ENCODE data around the gene PDE10A.

The PDE10A gene

DNA sequence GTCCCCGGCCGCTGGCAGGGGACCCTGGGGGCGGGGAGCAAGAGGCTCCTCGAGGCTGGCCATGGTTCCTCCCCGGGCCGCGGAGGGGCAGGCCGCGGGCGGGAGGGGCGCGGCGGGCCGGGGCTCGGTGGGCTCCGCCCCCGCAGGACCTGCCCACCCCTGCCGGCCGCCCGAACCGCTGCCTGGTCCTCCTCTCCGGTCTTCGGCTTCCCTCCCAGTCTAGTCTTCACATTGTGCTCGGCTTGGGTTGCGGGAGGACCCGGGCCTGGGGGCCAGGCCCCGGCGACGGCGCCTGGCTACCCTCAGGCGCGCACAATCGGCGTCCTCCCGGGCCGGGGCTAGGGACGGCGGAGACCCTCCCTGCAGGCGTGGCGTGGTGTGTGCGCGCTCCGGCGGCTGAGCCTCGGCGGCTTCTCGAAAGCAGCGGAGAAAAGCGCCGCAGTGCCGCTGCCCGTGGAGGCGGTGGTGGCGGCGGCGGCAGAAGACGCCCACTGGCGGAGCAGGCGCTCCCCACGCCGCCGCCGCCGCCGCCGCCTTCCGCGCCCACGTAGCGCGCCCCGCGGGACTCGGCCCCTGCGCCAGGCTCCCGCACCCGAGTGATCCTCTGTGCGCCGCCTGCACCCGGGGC, at the start of gene PDE10A:
PDE10A (minus strand) TSS at position 493 of the 628 bp plus-strand sequence; CDS start at position 63, 430 bp downstream.
- no peak for DNase-seq
- Mint-ChIP-seq H3K9me3 (no peaks in the 10 kb centered on the region), H3K4me1 (peaks cover 17% of the 10 kb centered on the region), H3K27me3 (peaks cover 58% of the 10 kb centered on the region), H3K27ac (peak within 1 kb of the TSS in 1 of 2 donors; percentile 48), H3K4me3 (peak within 1 kb of the TSS; percentile 19 to 49)
- peak; percentile 3 for ATAC-seq

DNA sequence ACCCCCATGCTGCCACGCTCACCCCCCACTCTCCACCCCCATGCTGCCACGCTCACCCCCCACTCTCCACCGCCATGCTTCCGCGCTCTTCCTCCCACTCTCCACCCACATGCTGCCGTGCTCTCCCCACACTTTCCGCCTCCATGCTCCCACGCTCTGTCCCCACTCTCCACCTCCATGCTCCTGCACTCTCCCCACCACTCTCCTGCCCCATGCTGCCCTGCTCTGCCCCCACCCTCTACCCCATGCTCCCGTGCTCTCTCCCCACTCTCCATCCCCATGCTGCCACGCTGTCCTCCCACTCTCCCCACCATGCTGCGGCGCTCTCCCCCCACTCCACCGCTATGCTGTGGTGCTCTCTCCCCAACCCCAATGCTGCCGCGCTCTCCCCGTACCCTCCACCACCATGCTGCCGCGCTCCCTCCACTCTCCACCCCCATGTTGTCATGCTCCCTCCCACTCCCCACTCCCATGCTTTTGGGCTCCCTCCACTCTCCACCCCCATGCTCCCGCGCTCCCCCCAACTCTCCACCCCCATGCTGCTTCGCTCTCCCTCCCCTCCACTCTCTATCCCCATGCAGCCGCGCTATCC, 46.0 kb upstream of the PDE10A start:
- Mint-ChIP-seq H3K27me3 (no peaks in the 10 kb centered on the region), H3K9me3 (peaks cover 0 to 10% of the 10 kb centered on the region in 2 donors), H3K4me3 (no peak overlapping the region), H3K4me1 (no peaks in the 10 kb centered on the region), H3K27ac (no peak overlapping the region)
- no peak for DNase-seq
- ATAC-seq = peak; percentile 48

DNA sequence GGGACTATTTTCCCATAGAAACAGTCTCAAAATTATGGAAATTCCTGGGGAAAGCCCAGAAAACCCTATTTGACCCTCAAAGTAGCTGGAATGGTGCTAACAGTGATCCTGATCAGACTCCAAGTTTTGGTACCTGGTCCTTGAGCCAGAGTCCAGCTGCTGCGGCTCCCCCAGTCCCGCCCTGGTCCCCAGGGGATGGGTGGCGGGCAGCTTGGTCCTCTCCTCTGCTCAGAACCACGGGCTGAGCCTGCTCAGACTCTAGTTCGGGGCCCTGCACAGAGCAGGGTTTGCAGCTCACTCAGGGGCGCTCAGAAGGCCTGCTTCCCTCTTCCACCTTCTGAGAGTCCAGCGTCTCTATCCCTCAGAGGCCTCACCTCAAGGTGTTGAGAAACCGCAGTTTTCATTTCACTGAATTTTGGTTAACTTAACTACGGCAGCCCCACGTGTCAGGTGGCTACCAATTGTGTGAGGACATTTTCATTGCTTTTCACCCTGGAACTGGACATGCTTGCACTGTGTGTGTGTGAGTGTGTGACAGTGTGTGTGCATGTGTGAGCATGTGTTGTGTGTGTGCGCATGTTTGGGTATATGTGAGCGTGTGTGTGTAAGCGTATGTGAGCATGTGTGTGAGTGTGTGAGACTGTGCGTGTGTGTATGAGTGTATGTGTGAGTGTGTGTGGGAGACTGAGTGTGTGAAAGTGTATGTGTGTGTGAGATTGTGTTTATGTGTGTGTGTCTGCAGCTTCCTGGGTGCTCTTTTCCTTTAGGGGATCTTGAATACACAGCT, 44.2 kb upstream of the PDE10A start:
- H3K9me3 Mint-ChIP-seq = peaks cover 0 to 10% of the 10 kb centered on the region in 2 donors
- no peak overlapping the region for H3K4me3 Mint-ChIP-seq
- H3K4me1 Mint-ChIP-seq = no peaks in the 10 kb centered on the region
- H3K27ac Mint-ChIP-seq = no peak overlapping the region
- no peaks in the 10 kb centered on the region for H3K27me3 Mint-ChIP-seq
- ATAC-seq (peak; percentile 35), DNase-seq (no peak)

DNA sequence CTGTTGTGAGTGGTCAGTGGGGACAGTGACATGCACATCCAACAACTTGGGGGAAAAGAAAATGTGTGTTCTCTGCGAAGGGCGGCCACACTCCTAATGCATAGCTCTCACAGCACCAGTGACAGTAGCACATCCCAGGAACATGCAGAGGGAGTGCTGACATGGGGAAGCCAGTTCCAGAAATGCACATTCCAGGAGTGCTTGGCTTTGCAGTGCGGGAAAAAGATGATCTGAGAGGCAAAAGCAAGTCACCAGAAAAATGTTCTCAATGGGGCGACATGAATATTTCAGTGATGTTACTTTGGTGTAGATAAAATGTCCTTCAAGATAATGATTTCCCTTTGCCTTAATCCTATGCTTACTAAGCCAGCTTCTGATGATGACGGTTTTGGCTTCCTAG, 42.9 kb upstream of the PDE10A start:
- Mint-ChIP-seq H3K9me3 (peaks cover 0 to 10% of the 10 kb centered on the region in 2 donors), H3K27me3 (no peaks in the 10 kb centered on the region)
- ATAC-seq = no peak

DNA sequence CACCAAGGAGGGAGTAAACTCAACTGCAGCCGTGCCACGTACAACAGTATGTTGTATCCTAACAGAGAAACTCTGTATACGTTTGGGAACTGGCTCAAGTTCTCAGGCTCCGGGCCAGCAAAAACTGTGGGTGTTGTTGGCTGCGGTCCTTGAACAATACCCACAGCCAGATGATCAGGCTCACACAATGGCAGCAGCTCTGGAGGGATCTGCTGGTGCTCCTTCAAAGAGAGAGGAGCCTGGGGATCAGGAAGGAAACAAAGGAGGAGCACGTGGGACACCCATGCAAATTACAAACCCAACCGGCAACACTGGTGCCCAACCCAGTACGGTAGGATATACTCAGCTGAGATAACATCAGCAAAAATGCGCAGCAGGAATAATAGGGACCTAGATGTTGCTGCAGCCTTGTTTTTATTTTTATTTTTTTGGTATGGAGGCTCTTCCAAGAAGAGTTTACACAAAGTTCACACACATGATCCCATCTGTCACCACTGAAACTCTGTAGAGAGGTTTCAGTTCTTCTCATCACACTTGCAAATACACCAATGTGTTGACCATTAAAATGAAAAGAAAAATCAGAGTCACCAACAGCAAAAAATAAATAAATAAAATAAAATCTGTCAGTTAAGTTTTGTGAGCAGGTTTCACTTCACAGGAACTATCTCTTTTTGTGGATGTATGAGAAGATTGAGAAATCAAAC, 41.2 kb upstream of the PDE10A start:
- H3K4me1 Mint-ChIP-seq = no peaks in the 10 kb centered on the region
- no peak for DNase-seq

More for the DNA sequence above, 42.9 kb upstream of the PDE10A start:
- Mint-ChIP-seq H3K4me1 (no peaks in the 10 kb centered on the region), H3K27ac (no peak overlapping the region), H3K4me3 (no peak overlapping the region)
- DNase-seq = no peak

DNA sequence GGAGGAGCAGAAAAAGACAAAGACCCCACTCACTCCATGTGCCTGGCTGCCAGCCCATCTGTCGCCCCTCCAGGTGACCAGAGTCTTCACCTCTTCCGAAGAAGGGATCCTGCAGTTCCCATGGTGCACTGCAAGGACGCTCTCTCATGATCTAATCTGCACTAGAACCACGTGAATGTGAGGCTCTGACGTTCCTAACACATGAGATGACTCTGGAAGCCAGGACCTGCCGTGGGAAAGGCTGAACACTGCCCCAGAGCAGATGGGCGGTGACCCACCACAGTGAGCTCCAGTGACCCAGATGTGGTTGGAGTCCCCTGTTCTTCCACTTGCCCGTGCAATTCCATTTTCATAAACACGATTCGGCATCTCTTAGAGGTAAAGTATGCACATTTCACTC, 39.6 kb upstream of the PDE10A start:
- H3K27me3 Mint-ChIP-seq = no peaks in the 10 kb centered on the region
- no peak for DNase-seq
- no peak overlapping the region for H3K27ac Mint-ChIP-seq
- no peaks in the 10 kb centered on the region for H3K4me1 Mint-ChIP-seq
- ATAC-seq = peak; percentile 11
- H3K9me3 Mint-ChIP-seq = peaks cover 0 to 4% of the 10 kb centered on the region in 2 donors
- no peak overlapping the region for H3K4me3 Mint-ChIP-seq

More for the DNA sequence above, 41.2 kb upstream of the PDE10A start:
- Mint-ChIP-seq H3K4me3 (no peak overlapping the region), H3K9me3 (peaks cover 0 to 1% of the 10 kb centered on the region in 2 donors), H3K27ac (no peak overlapping the region), H3K27me3 (no peaks in the 10 kb centered on the region)
- ATAC-seq = no peak

DNA sequence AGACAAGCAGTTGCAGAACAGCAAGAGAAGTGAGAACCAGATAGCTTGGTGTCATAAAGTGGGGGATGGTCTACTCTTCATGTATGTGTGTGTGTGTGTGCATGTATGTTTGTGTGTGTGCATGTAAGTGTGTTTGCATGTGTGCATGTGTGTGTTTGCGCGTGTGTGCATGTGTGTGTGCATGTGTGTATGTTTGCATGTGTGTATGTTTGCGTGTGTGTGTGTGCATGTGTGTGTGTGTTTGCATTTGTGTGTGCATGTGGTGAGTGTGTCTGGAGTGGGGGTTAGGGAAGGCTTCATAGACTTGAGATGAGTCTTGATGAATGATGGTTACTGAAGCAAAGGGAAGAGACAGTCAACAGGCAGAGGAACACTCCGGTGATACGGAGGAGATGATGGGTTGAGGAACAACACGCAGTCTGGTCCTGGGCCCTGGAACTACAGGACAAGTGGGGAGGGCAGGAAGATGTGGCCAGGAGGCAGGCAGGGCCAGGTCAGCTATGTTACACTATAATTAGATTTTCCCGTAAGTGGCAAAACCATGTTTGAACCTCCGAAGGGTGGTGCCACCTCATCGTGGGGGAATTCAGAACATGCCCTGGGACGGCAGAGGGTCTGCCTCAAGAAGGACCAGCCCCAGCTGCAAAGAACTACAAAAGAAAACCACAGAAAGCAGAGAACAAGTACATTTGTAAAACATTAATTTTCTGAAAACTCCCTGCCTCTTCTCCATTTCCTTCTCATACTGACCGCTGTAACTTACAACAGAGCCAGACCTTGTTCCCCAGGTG, 38.7 kb upstream of the PDE10A start:
- DNase-seq = no peak
- no peak overlapping the region for H3K27ac Mint-ChIP-seq
- H3K9me3 Mint-ChIP-seq = peaks cover 3 to 7% of the 10 kb centered on the region in 2 donors
- H3K4me1 Mint-ChIP-seq = no peaks in the 10 kb centered on the region
- no peak for ATAC-seq
- H3K27me3 Mint-ChIP-seq = no peaks in the 10 kb centered on the region
- H3K4me3 Mint-ChIP-seq = no peak overlapping the region

DNA sequence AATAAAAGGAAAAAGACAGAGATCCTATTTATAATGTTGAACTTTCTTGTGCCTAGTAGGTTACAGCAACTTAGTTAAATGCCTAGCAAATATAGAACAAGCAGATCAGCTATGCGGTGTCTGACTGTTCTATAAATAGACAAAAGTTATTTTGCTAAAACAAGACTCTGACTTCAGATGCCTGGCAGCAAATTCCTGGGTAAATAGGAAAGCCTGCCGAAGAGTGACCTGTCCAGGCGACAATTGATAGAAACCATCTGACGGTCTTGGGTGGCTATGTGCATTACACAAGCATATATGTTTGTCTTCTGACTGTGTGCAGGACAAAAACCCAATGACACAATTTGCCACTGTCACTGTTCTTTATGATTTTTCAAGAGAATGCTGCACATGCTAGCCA, 38.0 kb upstream of the PDE10A start:
- H3K27me3 Mint-ChIP-seq = no peaks in the 10 kb centered on the region
- H3K4me1 Mint-ChIP-seq = no peaks in the 10 kb centered on the region
- H3K27ac Mint-ChIP-seq = no peak overlapping the region
- peaks cover 7 to 12% of the 10 kb centered on the region in 2 donors for H3K9me3 Mint-ChIP-seq
- ATAC-seq = no peak
- no peak overlapping the region for H3K4me3 Mint-ChIP-seq
- DNase-seq = no peak

DNA sequence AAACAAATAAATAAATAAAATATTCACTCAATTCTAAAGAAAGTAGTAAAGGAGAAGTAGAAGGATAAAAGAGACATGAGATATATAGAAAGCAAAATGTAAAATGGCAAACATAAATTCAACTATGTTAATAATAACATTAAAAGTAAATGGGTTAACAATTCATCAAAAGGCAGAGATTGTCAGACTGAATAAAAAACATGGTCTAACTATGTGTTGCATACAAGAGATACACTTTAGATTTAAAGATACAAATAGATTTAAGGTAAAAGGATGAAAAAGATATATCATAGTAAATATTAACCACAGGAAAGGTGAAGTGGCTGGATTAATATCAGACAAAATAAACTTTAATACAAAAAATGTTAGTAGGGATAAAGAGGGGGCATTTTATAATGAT, 35.8 kb upstream of the PDE10A start:
- H3K4me3 Mint-ChIP-seq = no peak overlapping the region
- no peak for DNase-seq
- H3K27ac Mint-ChIP-seq = no peak overlapping the region
- peaks cover 7 to 17% of the 10 kb centered on the region in 2 donors for H3K9me3 Mint-ChIP-seq
- no peaks in the 10 kb centered on the region for H3K4me1 Mint-ChIP-seq
- no peak for ATAC-seq
- peaks cover 8% of the 10 kb centered on the region for H3K27me3 Mint-ChIP-seq

DNA sequence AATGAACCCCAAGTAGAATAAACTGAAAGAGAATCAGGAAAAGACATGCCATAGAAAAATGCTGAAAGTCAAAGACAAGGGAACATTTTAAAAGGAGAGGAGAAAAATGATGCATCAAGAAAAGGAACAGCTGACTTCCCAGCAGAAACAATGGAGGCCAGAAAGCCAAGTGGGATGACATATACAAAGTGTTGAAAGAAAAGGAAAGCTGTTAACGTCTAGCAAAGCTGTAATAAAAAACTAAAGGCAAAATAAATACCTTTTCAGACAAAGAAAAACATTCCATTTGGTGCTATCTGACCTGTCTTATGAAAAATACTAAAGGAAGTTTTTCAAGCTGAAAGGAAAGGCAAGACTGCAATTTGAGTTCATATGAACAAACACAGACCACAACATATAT, 34.1 kb upstream of the PDE10A start:
- no peak for DNase-seq
- H3K27ac Mint-ChIP-seq = no peak overlapping the region

DNA sequence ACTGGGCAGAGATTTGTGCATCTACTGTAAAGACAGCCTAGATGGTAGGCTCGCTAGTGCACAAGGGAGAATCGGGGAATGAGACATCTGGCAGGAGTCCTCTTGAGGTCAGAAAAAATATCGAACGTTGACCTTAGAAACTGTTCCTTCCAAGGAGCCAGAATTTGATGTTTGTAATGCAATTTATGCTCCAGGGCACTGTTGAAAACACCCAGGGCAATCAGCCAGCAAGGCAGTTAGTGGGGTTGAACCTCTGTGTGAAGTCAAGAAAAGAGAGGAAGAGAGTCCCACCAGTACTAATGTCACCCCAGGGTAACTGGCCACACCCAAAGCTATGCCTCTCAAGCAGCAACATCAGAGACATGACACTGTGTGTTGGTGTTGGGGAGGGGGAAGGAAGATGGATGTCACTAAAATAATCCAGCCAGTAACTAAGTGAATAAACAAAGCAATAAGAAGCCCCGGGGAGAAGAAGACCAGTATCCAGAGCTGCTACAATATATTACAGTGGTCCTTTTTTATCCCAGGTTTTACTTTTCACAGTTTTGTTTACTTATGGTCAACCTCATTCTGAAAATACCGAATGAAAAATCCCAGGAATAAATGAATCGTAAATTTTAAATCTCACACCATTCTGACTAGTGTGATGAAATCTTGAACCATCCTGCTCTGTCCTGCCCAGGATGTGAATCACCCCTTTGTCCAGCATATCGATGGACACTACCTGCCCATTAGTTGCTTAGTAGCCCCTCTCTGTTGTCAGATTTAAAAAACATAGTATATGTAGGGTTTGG, 32.9 kb upstream of the PDE10A start:
- Mint-ChIP-seq H3K27me3 (peaks cover 8% of the 10 kb centered on the region), H3K9me3 (peaks cover 7 to 17% of the 10 kb centered on the region in 2 donors), H3K27ac (no peak overlapping the region), H3K4me1 (no peaks in the 10 kb centered on the region), H3K4me3 (no peak overlapping the region)
- DNase-seq (no peak), ATAC-seq (no peak)

More for the DNA sequence above, 34.1 kb upstream of the PDE10A start:
- no peak for ATAC-seq
- peaks cover 7 to 17% of the 10 kb centered on the region in 2 donors for H3K9me3 Mint-ChIP-seq
- no peaks in the 10 kb centered on the region for H3K4me1 Mint-ChIP-seq
- H3K4me3 Mint-ChIP-seq = no peak overlapping the region
- peaks cover 8% of the 10 kb centered on the region for H3K27me3 Mint-ChIP-seq

DNA sequence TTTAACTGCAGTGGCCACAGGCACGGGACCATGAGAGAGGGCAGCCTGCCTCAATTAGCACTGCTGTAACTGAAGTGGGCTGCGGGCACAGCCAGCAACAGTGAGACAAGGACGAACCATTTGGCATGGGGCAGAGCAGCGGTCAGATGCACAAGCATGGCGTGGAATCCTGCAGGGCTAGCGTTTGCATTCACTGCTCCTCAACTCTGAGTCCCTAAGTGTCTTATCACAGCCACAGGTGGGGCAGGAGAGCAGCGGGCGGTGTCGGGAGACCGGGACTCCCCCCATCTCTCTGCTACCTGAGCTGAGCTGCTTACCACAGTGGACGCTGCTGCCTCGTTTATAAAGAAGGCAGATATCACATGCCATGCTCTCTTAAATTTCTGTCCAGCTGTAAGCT, 31.3 kb upstream of the PDE10A start:
- Mint-ChIP-seq H3K4me3 (no peak overlapping the region), H3K9me3 (peaks cover 17 to 19% of the 10 kb centered on the region in 2 donors), H3K4me1 (no peaks in the 10 kb centered on the region), H3K27ac (no peak overlapping the region), H3K27me3 (peaks cover 8% of the 10 kb centered on the region)
- no peak for DNase-seq
- no peak for ATAC-seq

DNA sequence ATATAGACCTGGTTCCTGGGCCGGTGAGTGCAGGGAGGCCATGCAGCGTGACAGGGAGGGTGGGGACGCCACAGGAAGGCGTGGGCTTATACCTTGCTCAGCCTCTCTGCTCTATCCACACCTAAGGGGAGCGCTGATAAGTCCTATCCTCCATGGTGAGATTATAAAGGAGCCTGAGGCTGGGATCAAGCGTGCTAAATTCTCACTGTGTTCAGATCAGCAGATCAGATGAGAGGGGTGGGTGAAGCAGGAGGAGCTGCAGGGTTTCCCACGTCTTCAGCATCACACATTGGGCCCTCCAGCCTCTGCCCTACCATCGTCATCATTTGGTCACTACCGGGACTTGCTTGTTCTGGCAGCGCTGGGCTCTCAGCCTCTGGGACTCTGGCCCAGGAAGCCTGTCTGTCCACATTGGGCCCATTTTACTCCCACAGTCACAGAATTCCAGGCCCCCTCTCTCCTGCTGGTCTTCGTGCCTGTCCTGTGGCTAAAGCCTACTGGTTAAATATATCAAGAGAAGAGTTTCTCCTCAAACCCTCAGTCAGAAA, 29.1 kb upstream of the PDE10A start:
- Mint-ChIP-seq H3K27me3 (peaks cover 8% of the 10 kb centered on the region), H3K4me1 (no peaks in the 10 kb centered on the region), H3K9me3 (peaks cover 14 to 21% of the 10 kb centered on the region in 2 donors), H3K4me3 (no peak overlapping the region), H3K27ac (no peak overlapping the region)
- no peak for ATAC-seq
- DNase-seq = no peak

DNA sequence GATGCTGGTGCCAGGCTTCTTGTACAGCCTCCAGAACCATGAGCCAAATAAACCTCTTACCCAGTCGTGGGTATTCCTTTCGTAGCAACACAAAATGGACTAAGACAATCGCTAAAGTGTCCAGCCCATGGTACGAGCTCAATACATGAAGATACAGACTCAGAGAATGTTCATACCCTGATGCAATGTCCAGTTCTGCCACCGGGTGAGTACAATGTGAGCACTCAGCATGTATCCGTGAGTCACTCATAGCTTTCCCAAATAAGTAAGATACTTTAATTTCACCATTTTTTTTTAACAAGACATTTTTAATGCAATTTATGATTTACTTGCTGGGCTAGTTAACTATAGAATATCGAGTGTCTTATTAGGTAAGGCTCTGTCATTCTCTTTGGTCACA, 26.7 kb upstream of the PDE10A start:
- Mint-ChIP-seq H3K9me3 (peaks cover 0 to 14% of the 10 kb centered on the region in 2 donors), H3K4me3 (no peak overlapping the region), H3K27me3 (peaks cover 1% of the 10 kb centered on the region), H3K27ac (no peak overlapping the region), H3K4me1 (no peaks in the 10 kb centered on the region)
- DNase-seq (no peak), ATAC-seq (no peak)
